ENCODE measurements around the gene GLI1. TPM values are rescaled to one million over a fixed set of nuclear protein-coding genes. Genes with fewer than 3 reads are reported as not detected.
"Not testable (repeated sequence)": the region's sequence is repeated elsewhere in the genome, so short reads cannot be mapped to it uniquely, and the experiment has no call there.

GLI1 gene
- total RNA-seq, 2 donors from 2014 or later: 3.4 to 6.4 TPM

GRCh38 chr12:57491393-57492280, 32.1 kb downstream of the GLI1 start:
- no peaks in the 10 kb centered on the region for H3K9me3 ChIP-seq (ENCODE audit: control insufficient read depth, low read length)
- peaks cover 54% of the 10 kb centered on the region for H3K36me3 ChIP-seq (ENCODE audit: control insufficient read depth, insufficient read depth, low read length)
- peaks cover 66% of the 10 kb centered on the region for H3K36me3 Mint-ChIP-seq (ENCODE audit: low read depth)
- no peak overlapping the region for H3K4me3 Mint-ChIP-seq
- no peaks in the 10 kb centered on the region for H3K4me1 ChIP-seq (ENCODE audit: control insufficient read depth, insufficient read depth, low read length)
- 91 to 95% methylated on average over 8 to 15 of the region's 15 CpGs for WGBS, 2 experiments (ENCODE audit: insufficient coverage in 1 of 2, insufficient read length in 1 of 2)
- H3K27ac Mint-ChIP-seq: no peak overlapping the region
- H3K27me3 ChIP-seq (ENCODE audit: control insufficient read depth, insufficient read depth, low read length, poor library complexity, severe bottlenecking): no peaks in the 10 kb centered on the region
- H3K27ac ChIP-seq (ENCODE audit: low read depth, low read length): no peak overlapping the region
- no peak for DNase-seq
- H3K27me3 Mint-ChIP-seq (ENCODE audit: insufficient read depth): no peaks in the 10 kb centered on the region
- no peak overlapping the region for H3K9ac ChIP-seq (ENCODE audit: extremely low read depth, low read length, poor library complexity, severe bottlenecking)
- no peak overlapping the region for H3K4me3 ChIP-seq (ENCODE audit: low read length)
- peak; percentile 54 for TF ChIP-seq CTCF (conservative IDR thresholded peaks at IDR 0.05)
- peaks cover 14% of the 10 kb centered on the region for H3K9me3 Mint-ChIP-seq
- H3K4me1 Mint-ChIP-seq: peaks cover 10% of the 10 kb centered on the region

- not testable (repeated sequence) for H3K9me3 ChIP-seq (ENCODE audit: control insufficient read depth, low read length); H3K27ac ChIP-seq (ENCODE audit: low read depth, low read length); H3K27me3 Mint-ChIP-seq (ENCODE audit: insufficient read depth); H3K27ac Mint-ChIP-seq; H3K4me3 Mint-ChIP-seq; H3K4me1 ChIP-seq (ENCODE audit: control insufficient read depth, insufficient read depth, low read length); DNase-seq; H3K4me1 Mint-ChIP-seq; H3K4me3 ChIP-seq (ENCODE audit: low read length); H3K9ac ChIP-seq (ENCODE audit: extremely low read depth, low read length, poor library complexity, severe bottlenecking); H3K27me3 ChIP-seq (ENCODE audit: control insufficient read depth, insufficient read depth, low read length, poor library complexity, severe bottlenecking)
- Mint-ChIP-seq H3K36me3 (ENCODE audit: low read depth) (peaks cover 82% of the 10 kb centered on the region), H3K9me3 (peaks cover 14% of the 10 kb centered on the region)
- H3K36me3 ChIP-seq (ENCODE audit: control insufficient read depth, insufficient read depth, low read length): peaks cover 72% of the 10 kb centered on the region
- WGBS, 2 experiments (ENCODE audit: insufficient coverage in 1 of 2, insufficient read length in 1 of 2): 94 to 96% methylated on average over 13 to 43 of the region's 48 CpGs
Observed at GRCh38 chr12:57495051-57495701, 35.6 kb downstream of the GLI1 start.

- Histone ChIP-seq H3K27ac (ENCODE audit: low read depth, low read length) (no peak overlapping the region), H3K27me3 (ENCODE audit: control insufficient read depth, insufficient read depth, low read length, poor library complexity, severe bottlenecking) (no peaks in the 10 kb centered on the region), H3K4me3 (ENCODE audit: low read length) (no peak overlapping the region), H3K36me3 (ENCODE audit: control insufficient read depth, insufficient read depth, low read length) (peaks cover 72% of the 10 kb centered on the region), H3K9ac (ENCODE audit: extremely low read depth, low read length, poor library complexity, severe bottlenecking) (no peak overlapping the region), H3K9me3 (ENCODE audit: control insufficient read depth, low read length) (peaks cover 16% of the 10 kb centered on the region), H3K4me1 (ENCODE audit: control insufficient read depth, insufficient read depth, low read length) (no peaks in the 10 kb centered on the region)
- no peak overlapping the region for H3K4me3 Mint-ChIP-seq
- H3K27ac Mint-ChIP-seq: peak overlapping the region; percentile 13
- TF ChIP-seq CTCF (conservative IDR thresholded peaks at IDR 0.05): no peak
- peaks cover 17% of the 10 kb centered on the region for H3K9me3 Mint-ChIP-seq
- no peak for DNase-seq
- no peaks in the 10 kb centered on the region for H3K27me3 Mint-ChIP-seq (ENCODE audit: insufficient read depth)
- H3K36me3 Mint-ChIP-seq (ENCODE audit: low read depth): peaks cover 83% of the 10 kb centered on the region
- H3K4me1 Mint-ChIP-seq: no peaks in the 10 kb centered on the region
Observed at GRCh38 chr12:57496822-57497221, 37.2 kb downstream of the GLI1 start.

Measured in endodermal cell (in vitro differentiated cells).